ENCODE measurements around the gene RALGPS1.

DNA sequence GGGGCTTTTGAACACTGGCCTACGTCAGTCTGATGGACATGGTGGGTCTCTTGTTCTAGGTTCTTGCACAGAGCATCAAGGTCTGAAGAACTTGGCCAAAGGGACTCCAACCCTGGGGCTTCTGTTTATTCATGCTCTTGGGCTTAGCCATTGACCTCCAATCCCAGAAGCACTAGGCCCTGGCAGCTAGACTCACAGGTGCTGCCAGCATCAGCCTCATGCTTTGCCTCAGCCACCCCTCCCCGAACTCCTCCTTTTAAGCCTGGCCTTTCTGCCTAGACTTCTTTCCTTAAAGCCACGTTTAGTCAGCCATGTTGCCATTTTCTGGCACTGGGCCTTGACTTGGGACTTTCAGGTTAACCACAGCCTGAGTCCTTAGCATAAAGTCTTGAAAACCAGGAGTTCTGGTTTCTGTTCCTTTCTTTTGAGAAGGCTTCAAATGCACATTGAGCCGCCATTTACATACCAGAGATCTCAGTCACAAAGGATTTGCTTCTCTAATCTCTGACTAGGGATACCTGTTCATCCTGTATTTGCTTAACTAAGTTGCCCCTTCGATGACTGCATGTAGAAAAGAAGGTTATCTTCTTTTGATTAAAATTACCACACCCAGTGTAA lies 153.1 kb downstream of the RALGPS1 start:
- TF ChIP-seq, protein P1, sequence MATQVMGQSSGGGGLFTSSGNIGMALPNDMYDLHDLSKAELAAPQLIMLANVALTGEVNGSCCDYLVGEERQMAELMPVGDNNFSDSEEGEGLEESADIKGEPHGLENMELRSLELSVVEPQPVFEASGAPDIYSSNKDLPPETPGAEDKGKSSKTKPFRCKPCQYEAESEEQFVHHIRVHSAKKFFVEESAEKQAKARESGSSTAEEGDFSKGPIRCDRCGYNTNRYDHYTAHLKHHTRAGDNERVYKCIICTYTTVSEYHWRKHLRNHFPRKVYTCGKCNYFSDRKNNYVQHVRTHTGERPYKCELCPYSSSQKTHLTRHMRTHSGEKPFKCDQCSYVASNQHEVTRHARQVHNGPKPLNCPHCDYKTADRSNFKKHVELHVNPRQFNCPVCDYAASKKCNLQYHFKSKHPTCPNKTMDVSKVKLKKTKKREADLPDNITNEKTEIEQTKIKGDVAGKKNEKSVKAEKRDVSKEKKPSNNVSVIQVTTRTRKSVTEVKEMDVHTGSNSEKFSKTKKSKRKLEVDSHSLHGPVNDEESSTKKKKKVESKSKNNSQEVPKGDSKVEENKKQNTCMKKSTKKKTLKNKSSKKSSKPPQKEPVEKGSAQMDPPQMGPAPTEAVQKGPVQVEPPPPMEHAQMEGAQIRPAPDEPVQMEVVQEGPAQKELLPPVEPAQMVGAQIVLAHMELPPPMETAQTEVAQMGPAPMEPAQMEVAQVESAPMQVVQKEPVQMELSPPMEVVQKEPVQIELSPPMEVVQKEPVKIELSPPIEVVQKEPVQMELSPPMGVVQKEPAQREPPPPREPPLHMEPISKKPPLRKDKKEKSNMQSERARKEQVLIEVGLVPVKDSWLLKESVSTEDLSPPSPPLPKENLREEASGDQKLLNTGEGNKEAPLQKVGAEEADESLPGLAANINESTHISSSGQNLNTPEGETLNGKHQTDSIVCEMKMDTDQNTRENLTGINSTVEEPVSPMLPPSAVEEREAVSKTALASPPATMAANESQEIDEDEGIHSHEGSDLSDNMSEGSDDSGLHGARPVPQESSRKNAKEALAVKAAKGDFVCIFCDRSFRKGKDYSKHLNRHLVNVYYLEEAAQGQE (IDR thresholded peaks at IDR 0.05; ENCODE audit: borderline replicate concordance in 1 of 2, low read depth in 1 of 2, low read length in 2 of 2) = no peak
- TF ChIP-seq SCMH1 (CRISPR knock-in tag; IDR thresholded peaks at IDR 0.05; ENCODE audit: borderline replicate concordance) (no peak), FOSL1 (CRISPR knock-in tag; IDR thresholded peaks at IDR 0.05; ENCODE audit: borderline replicate concordance) (no peak)

Measured in HepG2 (cell line).